SK-N-MC (cell line): ENCODE data around the gene WIZ.

Experiments used
- EZH2 ChIP-seq: fragments of 200-600 bp; sonication (generic); IDR thresholded peaks from one replicate; pipeline ENCODE4 v1.6.1; 2017; ENCODE audit warnings: antibody characterized with exemption
- FOXP2 ChIP-seq: optimal IDR thresholded peaks from 2 replicates; pipeline ENCODE3; 2011; ENCODE audit warnings: mild to moderate bottlenecking, moderate library complexity; ENCODE audit not compliant: insufficient read depth; ENCODE audit errors: extremely low read length, control extremely low read depth
- POLR2AphosphoS5 ChIP-seq: IDR thresholded peaks from 2 replicates; pipeline ENCODE4 v1.6.1; 2012; ENCODE audit warnings: mild to moderate bottlenecking, low read depth, low read length, borderline replicate concordance

- TF ChIP-seq EZH2, result no peak
- no peak for TF ChIP-seq FOXP2
- TF ChIP-seq POLR2AphosphoS5, result no peak
Measured at GRCh38 chr19:15471639-15472101, 21.9 kb upstream of the WIZ start.
